Smooth muscle cell of the coronary artery (primary cell): ENCODE measurements around the gene CAPN14. TPM values are rescaled to one million over a fixed set of nuclear protein-coding genes. Genes with fewer than 3 reads are reported as not detected.

ENCODE experiments used
- total RNA-seq: library from RNA; depleted of rRNA; stranded (reverse); fragments of >200 nt; gene quantifications from 2 replicates; pipeline ENCODE4 v1.2.3, GENCODE V29; 2014; ENCODE audit warnings: low replicate concordance

Gene CAPN14
- 0.08 and 0.12 TPM in 2 replicates for total RNA-seq

DNA sequence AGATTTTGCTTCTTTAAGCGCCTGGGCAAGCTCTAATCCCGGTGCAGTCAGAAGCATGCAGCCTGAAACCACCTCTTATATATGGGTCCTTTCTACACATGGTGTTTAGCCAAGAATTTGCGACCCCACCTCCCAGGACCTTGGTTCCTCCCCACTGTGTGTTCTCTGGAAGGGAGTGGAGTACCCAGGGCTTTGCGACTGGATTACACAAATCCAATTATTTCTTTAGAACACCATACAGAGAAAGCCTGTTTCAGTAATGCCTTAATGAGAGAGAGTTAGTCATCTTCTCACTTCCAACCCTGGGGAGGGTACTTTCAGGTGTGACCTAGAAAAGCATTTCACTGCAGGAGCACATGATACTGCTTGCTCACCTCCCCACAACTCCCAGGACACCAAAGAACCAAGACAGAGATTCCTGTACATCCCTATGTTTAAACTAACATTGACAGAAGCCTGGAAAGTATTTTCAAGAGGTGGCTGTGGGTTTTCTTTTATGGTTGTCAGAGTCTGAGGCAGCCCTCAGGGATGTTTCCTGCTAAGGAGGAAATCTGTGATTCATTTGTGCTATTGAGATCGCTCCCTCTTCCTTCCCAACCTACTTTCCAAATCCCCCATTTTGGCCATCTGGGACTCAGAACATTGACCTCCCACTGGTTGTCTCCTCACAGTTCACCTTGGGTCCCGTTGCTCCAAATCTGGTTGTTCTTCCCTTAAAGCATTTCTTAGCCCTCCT is at the start of gene CAPN14:
TSS of gene CAPN14 (minus strand) at position 51 of the 736 bp plus-strand sequence. CDS start 12,068 bp downstream, outside the sequence.

DNA sequence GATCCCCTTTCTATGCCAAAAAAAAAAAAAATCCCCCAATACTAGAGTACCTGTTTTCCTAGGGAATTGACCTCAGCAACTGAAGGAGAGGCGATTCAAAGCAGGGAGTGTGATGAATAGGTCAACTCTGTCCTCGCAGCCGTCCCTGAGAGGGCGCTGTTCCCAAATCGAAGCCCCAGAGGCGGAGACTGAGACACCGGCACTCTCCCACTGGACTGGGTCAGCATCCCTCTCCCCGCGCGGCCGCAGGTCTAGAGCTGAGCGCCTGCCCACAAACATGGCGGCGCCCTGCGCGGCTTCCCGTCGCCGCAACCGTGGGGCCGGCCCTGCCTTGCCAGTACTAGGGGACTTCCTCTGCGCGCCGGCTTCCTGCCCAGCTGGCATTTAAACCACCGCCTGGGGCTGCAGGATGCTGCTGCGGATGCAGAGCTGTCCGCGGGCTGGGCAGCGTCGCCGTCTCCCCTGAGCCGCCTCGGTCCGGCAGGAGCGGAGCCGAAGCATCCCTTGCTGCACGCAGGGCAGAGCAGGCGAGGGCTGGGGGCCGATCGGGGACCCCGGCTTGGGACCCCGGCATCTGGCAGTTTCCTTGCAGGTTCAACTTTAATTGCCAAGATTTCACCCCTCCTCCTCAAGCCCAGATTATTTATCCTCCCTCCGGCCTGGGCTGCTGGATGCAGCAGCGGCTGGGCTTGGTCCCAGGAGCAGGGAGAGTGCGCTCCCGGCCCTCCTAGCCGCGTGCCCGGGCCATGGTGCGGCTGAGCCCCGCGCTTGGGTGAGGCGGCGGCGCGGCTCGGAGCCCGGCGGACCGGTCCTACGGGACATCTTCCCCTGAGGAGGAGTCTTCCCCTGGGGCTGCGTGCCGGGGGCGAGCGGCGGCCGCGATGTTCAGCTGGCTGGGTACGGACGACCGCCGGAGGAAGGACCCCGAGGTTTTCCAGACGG is 16.7 kb upstream of the CAPN14 start, which contains the start of gene EHD3:
TSS of gene EHD3 (plus strand) at position 412 of the 942 bp plus-strand sequence. CDS start at position 882, 470 bp downstream.

GRCh38 chr2:31138037-31138962 is 79.0 kb downstream of the CAPN14 start, which contains the start of gene GALNT14:
Gene GALNT14, minus strand, starts transcription at chr2:31138440. Its CDS starts 354 bp downstream, at chr2:31138086.

Other genes starting within 250 kb of the CAPN14 start
- gene GALNT14, start 79.1 kb downstream of the CAPN14 start, total RNA-seq: 0.08 and 0.12 TPM in 2 replicates
- gene EHD3, start 16.6 kb upstream of the CAPN14 start, total RNA-seq: 23.1 and 62.2 TPM in 2 replicates
- gene XDH, start 197.2 kb upstream of the CAPN14 start, total RNA-seq: 0.12 and 0.15 TPM in 2 replicates